Type B pancreatic cell (in vitro differentiated cells): ENCODE measurements around the gene TCF4. TPM values are rescaled to one million over a fixed set of nuclear protein-coding genes. Genes with fewer than 3 reads are reported as not detected.

Experiments used
- DNase-seq: peaks from one replicate; pipeline ENCODE4 v3.0.0; 2021; ENCODE audit warnings: mixed read lengths; ENCODE audit not compliant: unreplicated experiment; ENCODE audit errors: extremely low spot score
- H3K27ac Mint-ChIP-seq: 2 replicates; pipeline ENCODE4 v1.8.0; 2021; ENCODE audit warnings: mild to moderate bottlenecking, mixed read lengths
- H3K27me3 Mint-ChIP-seq: 2 replicates; pipeline ENCODE4 v1.8.0; 2021; ENCODE audit warnings: mixed read lengths
- H3K36me3 Mint-ChIP-seq: 2 replicates; pipeline ENCODE4 v1.8.0; 2021; ENCODE audit warnings: mixed read lengths
- H3K4me1 Mint-ChIP-seq: one replicate; pipeline ENCODE4 v1.8.0; 2021; ENCODE audit warnings: mixed read lengths; ENCODE audit not compliant: unreplicated experiment
- H3K4me3 Mint-ChIP-seq: 2 replicates; pipeline ENCODE4 v1.8.0; 2021; ENCODE audit warnings: mild to moderate bottlenecking, mixed read lengths
- H3K9me3 Mint-ChIP-seq: 2 replicates; pipeline ENCODE4 v1.8.0; 2021; ENCODE audit warnings: mixed read lengths
- total RNA-seq: library from RNA; stranded (reverse); gene quantifications from 2 replicates; pipeline ENCODE4 v1.2.1, GENCODE V29; 2021; ENCODE audit warnings: low replicate concordance
- TF ChIP-seq, protein P1 (sequence below): fragments of 200-600 bp; sonication (generic); conservative IDR thresholded peaks from 2 replicates; pipeline ENCODE4 v1.5.0; 2021; ENCODE audit warnings: antibody characterized with exemption, mild to moderate bottlenecking

The TCF4 gene
- total RNA-seq, 1 donor from 2014 or later = 189 TPM

DNA sequence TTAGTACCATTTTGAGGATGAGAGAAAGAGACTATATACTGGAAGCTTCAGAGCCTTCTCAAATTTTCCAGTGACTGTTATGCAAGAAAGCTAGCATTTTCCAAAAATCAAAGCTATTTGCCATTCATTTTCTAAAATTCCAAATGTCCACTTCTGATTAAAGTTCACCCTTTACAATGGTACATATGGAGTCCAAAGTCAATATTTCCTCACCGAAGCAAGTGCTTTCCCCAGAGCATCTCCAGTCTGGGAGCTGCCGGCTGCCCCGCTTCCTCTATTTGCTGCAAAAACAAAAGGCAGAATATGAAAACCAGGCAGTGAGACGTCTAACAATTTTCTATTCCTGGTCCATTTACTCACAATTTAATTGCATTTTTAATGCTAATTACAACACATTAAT, 326.7 kb downstream of the TCF4 start:
- no peaks in the 10 kb centered on the region for H3K27me3 Mint-ChIP-seq

DNA sequence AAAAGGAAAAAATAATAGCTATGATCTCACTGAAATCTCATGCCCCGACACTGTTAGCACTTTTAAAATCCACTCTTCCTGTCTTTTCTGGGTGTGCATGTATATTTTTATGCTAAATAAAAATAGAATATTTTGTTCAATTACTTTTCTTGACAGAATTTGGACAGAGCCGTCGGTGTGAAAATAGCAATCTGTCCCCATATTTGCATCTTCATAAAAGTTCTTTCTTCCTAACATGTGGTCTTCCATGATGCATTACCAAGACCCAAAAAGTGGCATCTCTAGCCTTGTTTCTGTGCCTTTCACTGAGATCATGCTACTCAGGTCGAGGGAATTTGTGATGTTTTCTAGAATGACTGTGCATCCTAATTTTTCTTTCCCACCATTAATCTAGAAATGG, 329.9 kb downstream of the TCF4 start:
- H3K27me3 Mint-ChIP-seq = no peaks in the 10 kb centered on the region
- peaks cover 4% of the 10 kb centered on the region for H3K9me3 Mint-ChIP-seq
- DNase-seq = no peak
- H3K4me1 Mint-ChIP-seq = peaks cover 8% of the 10 kb centered on the region
- TF ChIP-seq, protein P1, sequence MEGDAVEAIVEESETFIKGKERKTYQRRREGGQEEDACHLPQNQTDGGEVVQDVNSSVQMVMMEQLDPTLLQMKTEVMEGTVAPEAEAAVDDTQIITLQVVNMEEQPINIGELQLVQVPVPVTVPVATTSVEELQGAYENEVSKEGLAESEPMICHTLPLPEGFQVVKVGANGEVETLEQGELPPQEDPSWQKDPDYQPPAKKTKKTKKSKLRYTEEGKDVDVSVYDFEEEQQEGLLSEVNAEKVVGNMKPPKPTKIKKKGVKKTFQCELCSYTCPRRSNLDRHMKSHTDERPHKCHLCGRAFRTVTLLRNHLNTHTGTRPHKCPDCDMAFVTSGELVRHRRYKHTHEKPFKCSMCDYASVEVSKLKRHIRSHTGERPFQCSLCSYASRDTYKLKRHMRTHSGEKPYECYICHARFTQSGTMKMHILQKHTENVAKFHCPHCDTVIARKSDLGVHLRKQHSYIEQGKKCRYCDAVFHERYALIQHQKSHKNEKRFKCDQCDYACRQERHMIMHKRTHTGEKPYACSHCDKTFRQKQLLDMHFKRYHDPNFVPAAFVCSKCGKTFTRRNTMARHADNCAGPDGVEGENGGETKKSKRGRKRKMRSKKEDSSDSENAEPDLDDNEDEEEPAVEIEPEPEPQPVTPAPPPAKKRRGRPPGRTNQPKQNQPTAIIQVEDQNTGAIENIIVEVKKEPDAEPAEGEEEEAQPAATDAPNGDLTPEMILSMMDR = no peak
- H3K27ac Mint-ChIP-seq = no peak overlapping the region
- no peak overlapping the region for H3K4me3 Mint-ChIP-seq
- peaks cover 43% of the 10 kb centered on the region for H3K36me3 Mint-ChIP-seq

More for the DNA sequence above, 326.7 kb downstream of the TCF4 start:
- H3K4me1 Mint-ChIP-seq = peaks cover 30% of the 10 kb centered on the region
- no peak for DNase-seq
- H3K9me3 Mint-ChIP-seq = no peaks in the 10 kb centered on the region
- H3K36me3 Mint-ChIP-seq = peaks cover 40% of the 10 kb centered on the region
- no peak overlapping the region for H3K4me3 Mint-ChIP-seq
- no peak overlapping the region for H3K27ac Mint-ChIP-seq
- TF ChIP-seq, protein P1 = no peak

DNA sequence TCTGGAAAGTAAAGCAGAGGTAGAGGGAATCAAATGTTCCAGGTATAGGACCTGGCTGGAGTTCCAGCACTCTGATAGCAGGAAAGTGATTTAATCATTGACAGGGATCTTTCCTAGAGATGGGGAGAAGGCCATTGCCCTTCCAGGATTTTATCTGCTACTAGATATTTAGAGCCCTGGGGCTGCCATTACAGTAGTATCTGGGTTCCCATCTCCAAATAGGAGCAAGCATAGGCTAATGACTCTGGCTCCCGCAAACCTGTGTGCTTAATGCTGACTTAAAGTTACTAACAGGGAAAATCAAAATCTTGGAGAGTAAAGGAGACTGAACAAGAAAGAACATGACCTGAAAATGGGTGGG, 331.1 kb downstream of the TCF4 start:
- no peak for DNase-seq
- H3K4me1 Mint-ChIP-seq = peaks cover 15% of the 10 kb centered on the region
- H3K4me3 Mint-ChIP-seq = no peak overlapping the region
- TF ChIP-seq, protein P1 = no peak
- H3K36me3 Mint-ChIP-seq = peaks cover 39% of the 10 kb centered on the region
- peaks cover 4% of the 10 kb centered on the region for H3K9me3 Mint-ChIP-seq
- no peak overlapping the region for H3K27ac Mint-ChIP-seq
- no peaks in the 10 kb centered on the region for H3K27me3 Mint-ChIP-seq

- Mint-ChIP-seq H3K27ac (no peak overlapping the region), H3K36me3 (peaks cover 39% of the 10 kb centered on the region), H3K4me3 (no peak overlapping the region), H3K9me3 (peaks cover 4% of the 10 kb centered on the region), H3K27me3 (no peaks in the 10 kb centered on the region), H3K4me1 (peaks cover 20% of the 10 kb centered on the region)
- TF ChIP-seq, protein P1 = no peak
- no peak for DNase-seq
Measured at GRCh38 chr18:55256226-55256928, 331.6 kb downstream of the TCF4 start.

DNA sequence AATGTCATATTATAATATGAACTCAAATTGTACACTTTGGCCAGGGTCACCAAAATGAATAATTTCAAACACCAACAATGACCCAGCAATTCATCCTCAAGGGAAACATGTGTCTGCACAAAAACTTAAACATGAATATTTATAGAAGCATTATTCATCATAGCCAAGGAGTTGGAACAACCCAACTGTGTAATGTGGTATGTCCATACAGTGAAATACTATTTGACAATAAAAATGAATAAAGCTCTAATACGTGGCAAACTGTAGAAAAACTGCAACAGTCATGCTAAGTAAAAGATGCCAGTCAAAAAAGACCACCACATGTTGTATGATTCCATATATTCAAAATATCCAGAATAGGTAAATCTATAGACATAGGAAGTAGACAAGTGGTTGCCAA, 334.2 kb downstream of the TCF4 start:
- TF ChIP-seq, protein P1 = no peak
- Mint-ChIP-seq H3K27me3 (no peaks in the 10 kb centered on the region), H3K4me3 (no peak overlapping the region), H3K36me3 (peaks cover 36% of the 10 kb centered on the region), H3K27ac (no peak overlapping the region), H3K4me1 (peaks cover 36% of the 10 kb centered on the region), H3K9me3 (peaks cover 4% of the 10 kb centered on the region)
- no peak for DNase-seq
